K562 (cell line): Measurements from ENCODE around the gene NEUROD2. TPM values are rescaled to one million over a fixed set of nuclear protein-coding genes. Genes with fewer than 3 reads are reported as not detected.

Experiments
- ASH1L ChIP-seq: fragments of 450-650 bp; IDR thresholded peaks from 2 replicates; pipeline ENCODE4 v1.6.1; 2018; ENCODE audit warnings: borderline replicate concordance, mild to moderate bottlenecking, low read depth; ENCODE audit not compliant: partially characterized antibody
- CHD4 ChIP-seq: fragments of 200-600 bp; sonication (generic); IDR thresholded peaks from 3 replicates; pipeline ENCODE4 v1.6.1; 2012; ENCODE audit warnings: low read depth, mild to moderate bottlenecking, mixed read lengths, low read length, inconsistent platforms; ENCODE audit not compliant: insufficient read depth, insufficient replicate concordance, poor library complexity, severe bottlenecking
- E2F4 ChIP-seq: sonication (generic); formaldehyde crosslinking; IDR thresholded peaks from 2 replicates; pipeline ENCODE4 v1.8.0; 2022; ENCODE audit warnings: mild to moderate bottlenecking, low read depth, missing genetic modification reagents
- ETS2 ChIP-seq: IDR thresholded peaks from 2 replicates; pipeline ENCODE4 v1.6.1; 2016; ENCODE audit warnings: borderline replicate concordance, missing genetic modification characterization, mild to moderate bottlenecking, moderate library complexity, missing compliant biosample characterization; ENCODE audit not compliant: poor library complexity, severe bottlenecking
- MEF2D ChIP-seq: conservative IDR thresholded peaks from 2 replicates; pipeline ENCODE4 v1.6.1; 2016; ENCODE audit warnings: low read depth, missing genetic modification characterization, missing compliant biosample characterization
- NR3C1 ChIP-seq: sonication (generic); formaldehyde crosslinking; IDR thresholded peaks from 2 replicates; pipeline ENCODE4 v1.8.1; 2022; ENCODE audit warnings: missing genetic modification reagents
- PTBP1 ChIP-seq: fragments of 200-400 bp; formaldehyde crosslinking; IDR thresholded peaks from 2 replicates; pipeline ENCODE4 v1.6.1; 2017; ENCODE audit warnings: low read depth, low read length
- SIN3B ChIP-seq: fragments of 450-650 bp; IDR thresholded peaks from 2 replicates; pipeline ENCODE4 v1.6.1; 2017; ENCODE audit warnings: low read depth, mild to moderate bottlenecking, moderate library complexity
- SMAD3 ChIP-seq: fragments of 450-650 bp; formaldehyde crosslinking; conservative IDR thresholded peaks from 2 replicates; pipeline ENCODE4 v1.4.0; 2020; ENCODE audit warnings: mild to moderate bottlenecking
- SMAD4 ChIP-seq: fragments of 250-450 bp; sonication (Bioruptor Pico); conservative IDR thresholded peaks from 2 replicates; pipeline ENCODE4 v1.8.0; 2021; ENCODE audit warnings: inconsistent platforms, mild to moderate bottlenecking, moderate library complexity
- THRB ChIP-seq: fragments of 450-650 bp; formaldehyde crosslinking; conservative IDR thresholded peaks from 2 replicates; pipeline ENCODE4 v1.4.0; 2022; ENCODE audit warnings: mild to moderate bottlenecking, missing genetic modification characterization
- USF2 ChIP-seq: sonication (generic); formaldehyde crosslinking; IDR thresholded peaks from 2 replicates; pipeline ENCODE4 v1.5.0; 2020; ENCODE audit warnings: missing genetic modification reagents
- ZBTB33 ChIP-seq: sonication (generic); formaldehyde crosslinking; IDR thresholded peaks from 2 replicates; pipeline ENCODE4 v1.8.1; 2023; ENCODE audit warnings: mild to moderate bottlenecking, missing genetic modification reagents
- ZNF263 ChIP-seq: sonication (generic); formaldehyde crosslinking; IDR thresholded peaks from 2 replicates; pipeline ENCODE4 v1.8.0; 2022; ENCODE audit warnings: mild to moderate bottlenecking, missing genetic modification reagents, borderline replicate concordance
- ZNF316 ChIP-seq: fragments of 450-650 bp; IDR thresholded peaks from 2 replicates; pipeline ENCODE4 v1.6.1; 2016
- ZNF511 ChIP-seq: sonication (generic); formaldehyde crosslinking; IDR thresholded peaks from 2 replicates; pipeline ENCODE4 v1.8.0; 2022; ENCODE audit warnings: mild to moderate bottlenecking, missing genetic modification reagents
- ZSCAN32 ChIP-seq: fragments of 450-650 bp; formaldehyde crosslinking; IDR thresholded peaks from 2 replicates; pipeline ENCODE4 v1.4.0; 2020; ENCODE audit warnings: mild to moderate bottlenecking, moderate library complexity
- polyA plus RNA-seq, 8 experiments: library from polyadenylated mRNA; depleted of rRNA in 4 of 8; stranded (reverse) in 5 of 8; unstranded in 3 of 8; fragments of >200 nt; fragmentation: Nextera tagmentation in 2 of 8; fragmentation: Illumina TruSeq in 1 of 8; extraction: Ambion mirVana in 2 of 8; extraction: Trizol in 1 of 8; gene quantifications; 2 replicates each; pipeline versions ENCODE4 v1.2.1 to v1.2.3, GENCODE V29; 2011 to 2014; ENCODE audit warnings: inconsistent platforms in 1 of 8, missing spikeins in 1 of 8
- total RNA-seq, 7 experiments: library from RNA; depleted of rRNA in 6 of 7; stranded (reverse); fragments of >200 nt in 6 of 7; fragmentation: Illumina TruSeq in 2 of 7; extraction: Trizol in 2 of 7; gene quantifications; 2 replicates each; pipeline versions ENCODE4 v1.2.1 to v1.2.3, GENCODE V29; 2011 to 2021; ENCODE audit warnings: low replicate concordance in 1 of 7

NEUROD2 gene
- total and polyA plus RNA-seq, 9 of the 15 experiments (the other 6 are each of a cell fraction or from before 2014, with no cell fraction given): not detected

- TF ChIP-seq ZNF263: peak; percentile 89
- TF ChIP-seq MEF2D (tag): peak; percentile 58; the same call in 1 of the 2 replicates
- 0 out of 2 replicates have a peak, but pooled peaks have one; percentile 13 for TF ChIP-seq ZSCAN32 (CRISPR knock-in tag)
- TF ChIP-seq CHD4: no peak
- no peak for TF ChIP-seq ZNF511 (CRISPR knock-in tag)
- no peak for TF ChIP-seq SIN3B
- no peak for TF ChIP-seq E2F4 (CRISPR knock-in tag)
- TF ChIP-seq ASH1L: no peak
- no peak for TF ChIP-seq ZBTB33 (CRISPR knock-in tag)
- no peak for TF ChIP-seq NR3C1 (CRISPR knock-in tag)
- TF ChIP-seq PTBP1: no peak
- TF ChIP-seq USF2: peak; percentile 90
- peak; percentile 92 for TF ChIP-seq ZNF316
- no peak for TF ChIP-seq THRB (CRISPR knock-in tag)
- TF ChIP-seq ETS2 (tag): no peak
- no peak; the same call in 1 of the 2 replicates for TF ChIP-seq SMAD3
- peak; percentile 85 for TF ChIP-seq SMAD4 (CRISPR knock-in tag)
Measured at GRCh38 chr17:39650121-39650579, 42.4 kb upstream of the NEUROD2 start (continued).
